Brain microvascular endothelial cell (primary cell): ENCODE data around the gene TMEM200B.

Source experiments
- DNase-seq: peaks from one replicate; pipeline ENCODE4 v3.0.0-alpha.2; 2020
- H3K27ac ChIP-seq: fragments of 250-450 bp; sonication (Bioruptor Pico); 2 replicates; pipeline ENCODE4 v1.5.1; 2020; ENCODE audit warnings: mild to moderate bottlenecking, moderate library complexity
- H3K27me3 ChIP-seq: fragments of 250-450 bp; sonication (Bioruptor Pico); replicated peaks from 2 replicates; pipeline ENCODE4 v1.5.1; 2020; ENCODE audit warnings: mild to moderate bottlenecking
- H3K36me3 ChIP-seq: fragments of 250-450 bp; sonication (Bioruptor Pico); replicated peaks from 2 replicates; pipeline ENCODE4 v1.5.1; 2020; ENCODE audit warnings: mild to moderate bottlenecking
- H3K4me3 ChIP-seq: 2 replicates; pipeline ENCODE4 v1.5.1; 2011; ENCODE audit warnings: low read depth, mild to moderate bottlenecking, control low read depth, low read length, moderate library complexity
- in situ Hi-C: cut with HindIII; loops from 2 replicates; pipeline ENCODE4 v1.10.0; 2017; ENCODE audit warnings: low sequenced_read_pairs, low pct_ligation_motif_present
- TF ChIP-seq, protein P1 (sequence below): IDR thresholded peaks from 2 replicates; pipeline ENCODE4 v1.5.1; 2011; ENCODE audit warnings: low read depth, mild to moderate bottlenecking, moderate library complexity, low read length, control low read depth, inconsistent platforms; ENCODE audit errors: missing control alignments

TMEM200B gene

DNA sequence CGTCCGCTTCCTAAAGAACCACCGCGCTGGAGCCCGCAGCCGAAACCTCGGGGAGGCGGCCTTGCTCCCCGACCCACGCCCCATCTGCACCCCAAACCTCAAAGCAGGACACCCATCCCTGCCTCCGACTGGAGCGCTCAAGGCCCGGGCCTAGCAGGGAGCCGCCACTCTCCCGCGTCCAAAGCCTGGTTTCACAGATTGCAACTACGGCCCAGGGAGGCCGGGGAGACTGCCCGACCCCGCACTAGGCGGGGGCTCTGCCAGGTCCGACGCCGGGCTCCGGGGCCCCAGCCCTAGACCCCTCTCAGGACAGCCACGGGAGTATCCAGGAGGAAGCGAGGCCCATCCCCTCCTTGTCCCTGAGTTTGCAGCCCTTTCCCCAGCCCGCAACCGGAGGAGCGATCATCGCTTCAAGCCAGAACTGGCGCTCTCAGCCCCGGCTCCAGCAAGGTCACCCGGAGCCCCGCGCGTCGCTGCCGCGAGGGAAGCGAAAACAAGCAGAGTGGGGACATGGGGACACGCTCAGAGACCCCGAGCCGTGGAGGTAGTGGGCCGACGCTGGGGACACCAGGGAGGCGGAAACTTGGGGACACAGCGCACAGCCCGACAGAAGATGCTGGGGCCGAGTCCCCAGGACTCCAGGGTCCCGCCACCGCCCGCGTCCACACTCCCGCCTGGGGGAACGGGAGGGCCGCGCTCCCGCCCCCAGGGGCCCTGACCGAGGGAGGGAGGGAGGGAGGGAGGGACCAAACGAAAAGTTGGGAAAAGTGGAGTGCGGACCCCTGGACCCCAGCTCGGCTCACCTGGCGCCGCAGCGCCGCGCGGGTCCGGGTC lies 433 bp downstream of the TMEM200B start:
- TF ChIP-seq, protein P1, sequence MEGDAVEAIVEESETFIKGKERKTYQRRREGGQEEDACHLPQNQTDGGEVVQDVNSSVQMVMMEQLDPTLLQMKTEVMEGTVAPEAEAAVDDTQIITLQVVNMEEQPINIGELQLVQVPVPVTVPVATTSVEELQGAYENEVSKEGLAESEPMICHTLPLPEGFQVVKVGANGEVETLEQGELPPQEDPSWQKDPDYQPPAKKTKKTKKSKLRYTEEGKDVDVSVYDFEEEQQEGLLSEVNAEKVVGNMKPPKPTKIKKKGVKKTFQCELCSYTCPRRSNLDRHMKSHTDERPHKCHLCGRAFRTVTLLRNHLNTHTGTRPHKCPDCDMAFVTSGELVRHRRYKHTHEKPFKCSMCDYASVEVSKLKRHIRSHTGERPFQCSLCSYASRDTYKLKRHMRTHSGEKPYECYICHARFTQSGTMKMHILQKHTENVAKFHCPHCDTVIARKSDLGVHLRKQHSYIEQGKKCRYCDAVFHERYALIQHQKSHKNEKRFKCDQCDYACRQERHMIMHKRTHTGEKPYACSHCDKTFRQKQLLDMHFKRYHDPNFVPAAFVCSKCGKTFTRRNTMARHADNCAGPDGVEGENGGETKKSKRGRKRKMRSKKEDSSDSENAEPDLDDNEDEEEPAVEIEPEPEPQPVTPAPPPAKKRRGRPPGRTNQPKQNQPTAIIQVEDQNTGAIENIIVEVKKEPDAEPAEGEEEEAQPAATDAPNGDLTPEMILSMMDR: no peak
- H3K27me3 ChIP-seq: no peaks in the 10 kb centered on the region
- DNase-seq: no peak
- H3K27ac ChIP-seq: no peak overlapping the region
- peak overlapping the region; percentile 59 for H3K4me3 ChIP-seq
- H3K36me3 ChIP-seq: no peaks in the 10 kb centered on the region
- in situ Hi-C loops: no loop called here

DNA sequence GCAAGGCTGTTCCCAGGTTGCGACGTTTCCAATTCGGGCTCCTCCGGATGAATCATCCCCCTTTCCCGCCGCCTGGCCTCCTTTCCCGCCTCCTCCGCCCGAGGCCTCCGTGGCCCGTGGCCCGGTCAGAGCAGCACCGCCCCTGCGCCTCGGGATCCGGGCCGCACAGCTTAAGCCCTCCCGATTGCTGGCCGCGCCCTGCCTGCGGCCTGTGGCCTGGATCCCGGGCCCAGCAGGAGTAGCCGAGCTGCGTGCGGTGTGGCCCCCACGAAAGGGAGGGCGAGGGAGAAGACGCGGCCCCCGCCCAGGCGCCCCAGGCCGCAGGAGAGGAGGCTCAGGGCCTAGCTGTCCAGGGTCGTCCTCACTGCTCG lies 1.0 kb downstream of the TMEM200B start:
- DNase-seq: no peak
- TF ChIP-seq, protein P1: no peak
- Histone ChIP-seq H3K36me3 (no peaks in the 10 kb centered on the region), H3K27me3 (no peaks in the 10 kb centered on the region), H3K4me3 (peak overlapping the region; percentile 59), H3K27ac (no peak overlapping the region)
- in situ Hi-C loops: no loop called here

DNA sequence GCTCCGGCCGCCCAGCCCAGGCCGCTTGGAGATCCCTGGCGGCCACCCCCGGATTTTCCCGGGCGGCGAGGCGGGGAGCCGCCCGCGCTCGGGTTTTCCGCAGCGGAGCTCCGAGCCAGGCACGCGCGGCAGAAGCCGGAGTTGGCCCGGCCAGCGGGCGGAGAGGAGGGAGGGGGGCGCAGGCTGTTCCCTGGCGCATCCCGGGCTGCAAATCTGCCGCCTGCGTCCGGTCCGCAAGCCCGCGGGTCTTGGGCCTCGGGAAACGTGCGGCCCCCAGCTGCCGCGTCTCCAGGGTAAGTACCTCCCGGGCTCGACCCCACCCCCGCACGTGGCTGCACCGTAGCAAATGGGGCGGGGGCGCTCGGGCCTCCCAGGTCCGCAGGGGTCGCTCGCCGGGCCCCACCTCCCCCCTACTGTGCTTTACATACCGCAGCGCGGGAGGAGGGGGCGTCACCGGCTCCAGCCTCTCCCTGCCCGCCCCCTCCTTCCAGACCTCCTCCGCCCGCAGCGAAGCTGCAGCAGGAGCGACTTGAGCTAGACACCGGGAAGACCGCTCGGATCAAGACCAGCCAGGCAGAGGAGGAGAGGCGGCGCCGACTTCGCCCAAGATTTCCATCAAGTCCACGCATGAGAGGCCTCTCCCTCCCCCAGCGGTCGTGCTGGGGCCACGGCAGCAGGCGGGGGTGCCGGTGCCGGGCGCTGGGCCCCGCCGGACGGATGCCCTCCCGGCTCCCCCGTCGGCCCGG lies 1.6 kb downstream of the TMEM200B start:
- in situ Hi-C loops: no loop called here
- Histone ChIP-seq H3K4me3 (peak overlapping the region; percentile 59), H3K36me3 (no peaks in the 10 kb centered on the region), H3K27ac (no peak overlapping the region), H3K27me3 (no peaks in the 10 kb centered on the region)
- no peak for DNase-seq
- TF ChIP-seq, protein P1: no peak

DNA sequence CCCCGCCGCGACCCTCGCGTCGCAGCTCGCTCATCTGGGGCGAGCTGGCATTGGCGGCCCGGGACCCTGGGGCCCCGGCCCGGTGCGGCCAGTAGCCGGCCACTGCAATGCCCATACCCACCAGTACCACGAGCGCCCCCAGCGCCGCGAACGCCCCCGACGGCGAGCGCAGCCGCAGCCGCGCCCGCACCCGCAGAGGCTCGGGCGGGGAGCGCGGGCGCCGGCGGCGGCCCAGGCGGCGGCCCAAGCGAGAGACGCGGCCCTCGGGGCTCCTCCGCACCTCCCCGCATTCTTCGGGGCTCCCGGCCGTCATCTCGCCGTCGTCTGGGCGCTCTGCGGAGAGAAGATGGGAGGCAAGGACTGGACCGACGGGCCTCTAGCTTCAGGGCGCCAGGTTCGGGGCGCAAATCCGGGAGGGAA lies 2.2 kb downstream of the TMEM200B start:
- TF ChIP-seq, protein P1: no peak
- H3K36me3 ChIP-seq: no peaks in the 10 kb centered on the region
- H3K27me3 ChIP-seq: no peaks in the 10 kb centered on the region
- DNase-seq: no peak
- peak overlapping the region; percentile 59 for H3K4me3 ChIP-seq
- no peak overlapping the region for H3K27ac ChIP-seq
- in situ Hi-C loops: no loop called here

DNA sequence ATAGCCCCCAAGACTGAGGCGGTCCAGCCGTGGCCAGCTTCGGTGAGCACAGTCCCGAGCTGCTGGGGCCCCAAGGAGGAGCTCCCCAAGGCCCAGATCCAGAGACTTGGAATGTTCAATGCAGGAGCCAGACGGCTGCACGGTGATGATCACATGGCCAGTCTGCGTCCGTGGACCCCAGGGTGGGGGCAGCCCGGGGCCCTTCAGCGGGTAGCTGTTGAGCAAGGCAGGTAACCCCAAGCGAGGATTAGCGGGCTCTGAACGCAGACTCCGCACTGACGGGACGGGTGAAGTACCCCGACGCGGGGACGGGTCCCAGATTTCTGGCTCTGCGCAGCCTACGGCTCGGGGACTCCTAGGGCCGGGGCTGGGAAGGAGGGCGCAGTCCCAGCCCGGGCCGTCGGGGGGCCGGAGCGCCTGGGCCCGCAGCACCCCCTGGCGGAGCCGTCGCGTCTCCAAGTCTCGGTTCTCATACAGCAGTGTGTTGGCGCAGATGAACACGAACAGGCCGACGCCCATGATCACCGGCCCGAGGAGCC lies 2.7 kb downstream of the TMEM200B start:
- H3K27me3 ChIP-seq: no peaks in the 10 kb centered on the region
- H3K27ac ChIP-seq: no peak overlapping the region
- H3K36me3 ChIP-seq: no peaks in the 10 kb centered on the region
- TF ChIP-seq, protein P1: peak; percentile 54
- in situ Hi-C loops: no loop called here
- no peak for DNase-seq
- no peak overlapping the region for H3K4me3 ChIP-seq
